Pancreas (tissue), 10 donors: ENCODE measurements around the gene ARSK. TPM values are rescaled to one million over a fixed set of nuclear protein-coding genes. Genes with fewer than 3 reads are reported as not detected.
A peak's percentile ranks its signal among the peaks of the same experiment; 100 is the strongest.

Experiments used
- ATAC-seq, 4 donors: fragments of 200-7000 bp; cut with Tn5 transposase; one replicate each; pipeline versions ENCODE4 v1.8.0 to v1.9.1; 2020; ENCODE audit warnings: mild to moderate bottlenecking in 4 of 4, moderate library complexity in 4 of 4
- DNase-seq, 6 donors: peaks; one replicate each; pipeline ENCODE4 v3.0.0-alpha.2; 2020
- FAIRE-seq: peaks from 2 replicates; lab custom pipeline; 2012; peaks lifted over from hg19 to GRCh38; lab: Jason Lieb, UNC
- H3K27ac ChIP-seq, 4 donors: fragments of 200-600 bp; sonication (generic); 1 replicate in 3 of 4; 2 replicates in 1 of 4; pipeline versions ENCODE4 v1.5.0 to v1.8.0; 2020
- H3K27me3 ChIP-seq, 4 donors: fragments of 200-600 bp; one replicate each; pipeline ENCODE4 v1.8.0; 2021
- H3K36me3 ChIP-seq, 3 donors: fragments of 200-600 bp; sonication (generic) in 1 of 3; one replicate each; pipeline versions ENCODE4 v1.5.0 to v1.8.0; 2020 to 2021
- H3K4me1 ChIP-seq, 3 donors: fragments of 200-600 bp; one replicate each; pipeline ENCODE4 v1.8.0; 2021
- H3K4me3 ChIP-seq, 4 donors: fragments of 200-600 bp; sonication (generic) in 2 of 4; one replicate each; pipeline versions ENCODE4 v1.5.0 to v1.8.0; 2020 to 2021
- H3K9me3 ChIP-seq, 4 donors: fragments of 200-600 bp; one replicate each; pipeline ENCODE4 v1.8.0; 2021
- CTCF ChIP-seq, 4 donors: fragments of 200-600 bp; sonication (generic) in 3 of 4; IDR thresholded peaks; one replicate each; pipeline versions ENCODE4 v1.5.0 to v1.8.0; 2021; ENCODE audit warnings: antibody characterized with exemption in 4 of 4
- WGBS, 2 donors: extraction: QIAGEN DNeasy Blood & Tissue Kit; methylation state at CpG; one replicate each; pipeline ENCODE4 v1.1.7; 2013; 5-methylcytosine and 5-hydroxymethylcytosine counted together
- intact Hi-C, 3 donors: fragments of 100-400 bp; cut with DNase I; formaldehyde crosslinking; loops; one replicate each; pipeline versions ENCODE4 v1.11.1 to v1.14.2; 2022
- polyA plus RNA-seq, 2 donors: library from polyadenylated mRNA; stranded (reverse); fragments of 200-250 nt; gene quantifications; one replicate each; pipeline ENCODE4 v1.2.3, GENCODE V29; 2013
- total RNA-seq, 6 donors: library from RNA; stranded (reverse); fragmentation: NEBNext Ultra II Directional in 4 of 6; extraction: Animal tissue kit (Norgen Biotek cat#: 25700) in 4 of 6; gene quantifications; one replicate each; pipeline versions ENCODE4 v1.2.1 to v1.2.4, GENCODE V29; 2021 to 2023
- donor health status: healthy with polysubstance abuse.
- donor health status: DM: no; HTN: no; CAD: no; lungs with moderate emphysema.
- donor health status: DM: no; HTN: no; CAD: no.
- donor health status: control.
- donor health status: control.
- donor health status: Bipolar disorder and iron deficiency.
- donor health status: DM: yes; HTN: yes; CAD: no.
- donor health status: DM: no; HTN: no; CAD: no.
- donor health status: DM: no; HTN: no; CAD: no.
- donor health status: DM: yes; HTN: yes; CAD: no.

Gene ARSK
- total and polyA plus RNA-seq, 8 donors = 1.3 to 3.9 (median 3.2) TPM

- intact Hi-C loops = loop anchor here in 1 of 3 donors (10.0 kb wide), 1 partner anchor 55 kb away; no protein-coding TSS in a partner anchor
- H3K4me1 ChIP-seq = peaks cover 12 to 17% (median 16%) of the 10 kb centered on the region in 3 donors
- peak overlapping the region; percentile 87 to 96 (median 91) for H3K27ac ChIP-seq
- FAIRE-seq (no peak), ATAC-seq (peak; percentile 2 to 8 (median 4)), DNase-seq (peak in 1 of 6 donors; percentile 38)
- H3K4me3 ChIP-seq = peak overlapping the region; percentile 38 to 73 (median 53)
- H3K36me3 ChIP-seq = no peaks in the 10 kb centered on the region
- H3K27me3 ChIP-seq = no peaks in the 10 kb centered on the region
- no peak for TF ChIP-seq CTCF (IDR thresholded peaks at IDR 0.05)
- H3K9me3 ChIP-seq = no peaks in the 10 kb centered on the region
- 7% methylated on average over 19 of the region's 19 CpGs for WGBS, 2 donors
These were observed 64.7 kb downstream of the ARSK start for GRCh38 chr5:95619514-95620029.

- H3K4me3 ChIP-seq = peak within 1 kb of the TSS; percentile 38 to 73 (median 53)
- H3K4me1 ChIP-seq = peaks cover 12 to 17% (median 16%) of the 10 kb centered on the region in 3 donors
- intact Hi-C loops = no loop called here
- FAIRE-seq (no peak), ATAC-seq (peak; percentile 49 to 68 (median 64)), DNase-seq (peak; percentile 53 to 92 (median 80))
- H3K27me3 ChIP-seq = no peaks in the 10 kb centered on the region
- 0 to 1% methylated on average over 62 to 85 of the region's 85 CpGs for WGBS, 2 donors
- no peaks in the 10 kb centered on the region for H3K9me3 ChIP-seq
- TF ChIP-seq CTCF (IDR thresholded peaks at IDR 0.05) = no peak
- H3K36me3 ChIP-seq = no peaks in the 10 kb centered on the region
- H3K27ac ChIP-seq = peak within 1 kb of the TSS; percentile 87 to 96 (median 91)
These were observed 65.3 kb downstream of the ARSK start, which contains the start of gene GPR150 for GRCh38 chr5:95620030-95620869. Gene GPR150, plus strand, starts transcription at chr5:95620087. Its CDS starts 189 bp downstream, at chr5:95620276.

GRCh38 chr5:95620870-95621838 lies 66.3 kb downstream of the ARSK start:
- TF ChIP-seq CTCF (IDR thresholded peaks at IDR 0.05) = no peak
- no peak for FAIRE-seq

DNA sequence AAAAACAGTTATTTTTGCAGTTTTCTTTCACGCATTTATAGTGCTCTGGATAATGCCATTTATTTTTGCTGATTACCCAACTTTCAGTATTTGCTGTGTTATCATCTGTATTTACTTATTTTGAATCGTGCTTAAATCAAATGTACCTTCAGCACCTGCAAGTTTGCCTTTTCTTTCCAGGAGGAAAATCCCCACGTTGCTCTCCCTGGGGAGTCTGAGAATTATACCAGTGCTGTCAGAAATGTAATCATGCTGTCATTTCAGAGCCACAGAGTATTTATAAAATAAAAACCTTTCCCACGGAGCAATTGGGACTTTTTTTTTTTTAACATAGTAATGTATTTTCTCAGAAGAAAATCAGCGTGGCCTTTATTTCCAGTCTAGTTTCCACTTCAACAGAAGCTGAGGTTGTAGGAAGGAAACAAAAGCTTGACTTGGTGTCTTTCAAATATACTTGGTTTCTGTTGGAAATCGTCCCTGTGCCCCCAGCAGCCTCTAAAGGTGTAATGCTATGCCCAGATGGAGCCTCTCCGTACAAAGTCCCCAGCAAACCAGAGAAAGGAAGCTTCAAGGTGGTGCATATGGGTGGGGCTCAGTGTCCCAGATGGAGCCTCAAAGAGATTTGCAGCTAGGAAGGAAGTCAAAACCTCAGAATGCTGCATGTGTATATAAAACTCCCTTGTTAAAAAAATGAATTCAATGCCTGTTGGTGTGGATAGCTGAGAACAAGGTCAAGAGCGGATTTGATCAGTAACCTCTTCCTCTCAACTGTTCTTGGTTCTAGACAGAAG lies 67.1 kb downstream of the ARSK start:
- no peaks in the 10 kb centered on the region for H3K9me3 ChIP-seq
- H3K4me3 ChIP-seq = peak overlapping the region in 3 of 4 donors; percentile 38 to 73 (median 63)
- no peaks in the 10 kb centered on the region for H3K36me3 ChIP-seq
- H3K27ac ChIP-seq = peak overlapping the region; percentile 87 to 96 (median 91)
- H3K4me1 ChIP-seq = peaks cover 12 to 17% (median 16%) of the 10 kb centered on the region in 3 donors
- FAIRE-seq = no peak
- peak in 2 of 6 donors; percentile 37 to 39 for DNase-seq
- intact Hi-C loops = no loop called here
- 32 to 39% methylated on average over 8 of the region's 8 CpGs for WGBS, 2 donors
- no peaks in the 10 kb centered on the region for H3K27me3 ChIP-seq
- TF ChIP-seq CTCF (IDR thresholded peaks at IDR 0.05) = no peak
- ATAC-seq = peak; percentile 37 to 48 (median 42)

More at GRCh38 chr5:95620870-95621838, 66.3 kb downstream of the ARSK start:
- Histone ChIP-seq H3K27me3 (no peaks in the 10 kb centered on the region), H3K27ac (peak overlapping the region; percentile 87 to 96 (median 91)), H3K9me3 (no peaks in the 10 kb centered on the region), H3K4me3 (peak overlapping the region; percentile 38 to 73 (median 53)), H3K36me3 (no peaks in the 10 kb centered on the region), H3K4me1 (peaks cover 12 to 17% (median 16%) of the 10 kb centered on the region in 3 donors)
- ATAC-seq (peak; percentile 66 to 80 (median 73)), DNase-seq (peak; percentile 39 to 83 (median 66))
- WGBS, 2 donors = 2% methylated on average over 56 to 92 of the region's 92 CpGs
- intact Hi-C loops = no loop called here
